Urothelium cell line (cell line): ENCODE data around the gene PRRT1.
A peak's percentile ranks its signal among the peaks of the same experiment; 100 is the strongest.

Experiments
- DNase-seq: peaks from one replicate; pipeline ENCODE4 v3.0.0; 2011; ENCODE audit warnings: low spot score, mixed read lengths
- FAIRE-seq: peaks from 2 replicates; lab custom pipeline; 2011; peaks lifted over from hg19 to GRCh38; lab: Jason Lieb, UNC

PRRT1 gene

DNA sequence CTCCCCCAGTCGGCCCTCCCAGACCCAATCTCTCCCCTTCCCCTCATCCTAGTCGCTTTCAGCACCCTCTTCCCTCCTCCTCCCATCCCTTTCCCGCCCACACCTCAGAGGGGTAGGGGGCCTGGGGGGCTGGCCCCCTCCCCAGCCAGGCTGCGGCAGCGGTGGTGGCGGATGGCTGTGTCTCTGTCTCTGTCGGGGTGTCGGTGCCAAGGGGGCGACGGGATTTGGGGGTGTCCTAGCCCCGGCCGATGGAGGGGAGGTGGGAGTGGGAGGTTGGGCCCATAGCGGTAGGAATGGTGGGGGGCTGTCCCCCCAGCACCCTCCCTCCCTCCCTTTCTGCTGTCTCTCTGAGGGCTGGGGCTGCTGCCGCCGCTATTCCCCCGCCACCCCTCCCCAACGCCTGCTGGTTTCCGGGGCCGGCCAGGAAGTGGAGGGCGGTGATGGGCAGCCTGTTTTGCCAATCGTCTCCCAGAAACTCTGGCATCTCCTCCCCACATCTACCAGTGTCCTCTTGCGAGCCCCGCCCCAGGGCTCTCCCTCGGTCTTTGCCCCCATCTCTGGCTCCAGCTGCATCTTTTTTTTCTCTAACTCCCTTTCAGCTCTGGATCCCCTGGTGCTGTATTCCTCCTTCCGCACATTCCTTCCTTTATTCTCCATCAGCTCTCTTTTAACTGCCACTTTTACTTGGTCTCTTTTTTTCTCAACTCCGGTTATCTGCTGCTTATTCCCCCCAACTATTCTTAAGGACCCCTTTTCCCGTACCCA is 24.2 kb upstream of the PRRT1 start, which contains the start of gene AGPAT1:
AGPAT1 (minus strand) TSS at position 374 of the 765 bp plus-strand sequence. CDS start 4,588 bp downstream, outside the sequence.
- FAIRE-seq, result no peak
- peak; percentile 97 for DNase-seq

DNA sequence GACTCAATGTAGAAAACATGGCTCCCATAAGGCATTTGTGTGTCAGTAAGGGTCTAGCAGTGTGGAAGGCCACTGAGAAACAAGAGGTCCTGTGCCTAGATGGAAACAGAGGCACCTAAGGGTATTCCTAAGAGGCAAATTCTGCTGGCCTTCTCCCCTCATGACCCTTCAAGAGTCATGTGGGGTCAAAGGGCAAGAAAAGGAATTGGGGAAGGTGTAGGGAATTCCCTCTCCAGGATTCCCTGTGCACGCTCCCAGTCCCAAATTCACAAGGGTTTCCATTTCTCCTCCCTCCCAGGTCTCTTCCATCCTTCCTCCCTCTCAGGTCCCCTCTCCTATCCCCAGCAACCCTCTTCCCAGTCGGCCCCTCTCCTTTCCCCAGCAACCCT is 23.6 kb upstream of the PRRT1 start:
- FAIRE-seq, result no peak
- DNase-seq, result no peak

- FAIRE-seq, result no peak
Observed at GRCh38 chr6:32174416-32174815, 22.7 kb upstream of the PRRT1 start.

GRCh38 chr6:32173051-32173727 is 21.4 kb upstream of the PRRT1 start:
- no peak for DNase-seq
- no peak for FAIRE-seq

More at GRCh38 chr6:32174416-32174815, 22.7 kb upstream of the PRRT1 start:
- no peak for DNase-seq

- no peak for FAIRE-seq
- DNase-seq, result no peak
Observed at GRCh38 chr6:32171234-32171633, 19.5 kb upstream of the PRRT1 start.

DNA sequence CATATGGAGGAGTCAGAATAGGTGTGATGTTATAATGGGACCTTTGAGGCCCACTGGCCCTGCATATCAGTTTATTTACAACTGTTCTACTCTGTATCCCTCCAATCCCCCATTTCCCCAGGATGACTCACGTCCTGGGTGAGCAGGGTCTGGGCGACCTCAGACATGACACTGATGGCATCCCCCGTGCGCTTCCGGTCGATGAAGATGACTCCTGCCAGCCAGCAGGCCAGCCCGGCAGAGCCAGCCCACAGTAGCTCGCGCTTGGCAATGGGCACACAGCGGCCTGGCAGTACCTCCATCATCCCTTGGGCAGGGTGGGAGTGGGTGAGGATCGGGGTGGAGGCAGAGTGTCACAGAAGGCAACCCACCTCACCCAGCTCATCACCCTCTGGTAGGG is 18.6 kb upstream of the PRRT1 start:
- no peak for FAIRE-seq
- DNase-seq, result no peak

GRCh38 chr6:32168807-32169591 is 17.3 kb upstream of the PRRT1 start:
- DNase-seq, result no peak
- no peak for FAIRE-seq

DNA sequence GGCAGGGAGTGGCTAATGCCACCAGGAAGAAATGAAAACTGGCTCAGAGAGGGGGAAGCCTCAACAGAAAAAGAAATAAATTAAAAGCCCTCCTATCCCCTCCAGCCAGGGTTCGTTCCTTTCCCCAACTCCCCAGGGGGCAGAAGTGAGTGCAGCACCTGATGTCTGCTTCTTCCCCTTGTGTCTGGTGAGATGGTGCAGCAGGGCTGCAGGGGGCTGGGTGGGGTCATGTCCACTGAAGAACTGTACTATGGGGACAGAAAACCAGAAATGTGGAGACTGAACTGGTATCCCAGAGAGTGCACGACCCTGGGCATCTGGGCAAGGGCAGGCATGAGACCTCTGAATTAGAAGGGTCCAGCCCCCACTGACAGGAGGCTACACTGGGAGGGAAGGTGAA is 16.6 kb upstream of the PRRT1 start:
- FAIRE-seq, result no peak
- no peak for DNase-seq

DNA sequence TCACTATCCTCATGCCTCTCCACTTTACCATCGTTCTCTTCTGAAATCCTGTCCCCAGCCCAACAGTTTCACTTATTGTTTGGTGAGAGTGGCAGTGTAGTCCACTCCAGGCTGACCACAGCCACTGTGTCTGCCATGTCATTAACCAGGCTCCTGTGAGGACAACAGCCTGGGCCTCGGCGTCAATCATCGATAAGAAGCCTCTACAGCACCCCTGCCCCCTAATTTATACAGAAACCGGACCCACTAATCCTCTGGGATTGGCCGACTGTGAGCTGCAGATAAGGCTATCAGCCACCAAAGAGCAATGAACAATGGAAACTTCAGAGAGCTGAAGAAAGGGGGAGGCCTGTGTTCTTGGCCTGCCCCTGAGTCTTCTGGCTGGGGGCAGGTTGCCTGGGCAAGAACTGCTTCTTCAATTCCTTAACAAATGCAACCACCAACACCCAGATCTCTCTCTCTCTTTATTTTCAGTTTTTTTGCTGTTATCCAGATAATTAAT is 16.1 kb upstream of the PRRT1 start:
- FAIRE-seq (no peak), DNase-seq (no peak)

- no peak for DNase-seq
- no peak for FAIRE-seq
Observed at GRCh38 chr6:32167154-32167760, 15.5 kb upstream of the PRRT1 start.

GRCh38 chr6:32166411-32167061 is 14.8 kb upstream of the PRRT1 start:
- DNase-seq (no peak), FAIRE-seq (no peak)

DNA sequence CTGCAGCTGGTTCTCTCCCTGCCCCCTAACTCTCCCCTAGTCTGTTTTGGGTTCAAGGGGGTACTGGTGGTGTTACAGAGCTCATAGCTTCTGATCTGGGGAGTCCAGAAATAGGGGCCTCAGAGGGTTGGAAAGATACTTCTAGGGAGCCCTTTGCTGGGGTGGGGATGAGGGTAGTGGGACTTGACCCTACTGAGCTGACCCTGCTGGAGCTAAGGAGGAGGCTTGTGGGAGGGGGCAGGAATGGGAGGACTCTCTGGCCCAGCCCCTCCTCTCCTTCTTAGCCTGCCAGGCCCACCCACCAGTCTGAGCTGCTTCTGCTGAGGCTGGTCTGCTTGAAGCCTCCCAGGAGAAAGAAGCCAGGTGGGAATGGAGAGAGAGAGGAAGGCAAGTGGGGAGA is 12.6 kb upstream of the PRRT1 start, which contains the start of gene EGFL8:
EGFL8 (plus strand) TSS at position 301 of the 400 bp plus-strand sequence. CDS start 1,571 bp downstream, outside the sequence.
- DNase-seq, result no peak
- no peak for FAIRE-seq

GRCh38 chr6:32163559-32164258 is 12.0 kb upstream of the PRRT1 start:
- FAIRE-seq, result no peak
- DNase-seq, result no peak

- DNase-seq (no peak), FAIRE-seq (no peak)
Observed at GRCh38 chr6:32158052-32158451, 6.3 kb upstream of the PRRT1 start.

GRCh38 chr6:32156891-32157290 is 5.2 kb upstream of the PRRT1 start:
- no peak for DNase-seq
- no peak for FAIRE-seq

GRCh38 chr6:32154514-32155161 is 2.9 kb upstream of the PRRT1 start:
- peak; percentile 44 for FAIRE-seq
- DNase-seq, result peak; percentile 74

DNA sequence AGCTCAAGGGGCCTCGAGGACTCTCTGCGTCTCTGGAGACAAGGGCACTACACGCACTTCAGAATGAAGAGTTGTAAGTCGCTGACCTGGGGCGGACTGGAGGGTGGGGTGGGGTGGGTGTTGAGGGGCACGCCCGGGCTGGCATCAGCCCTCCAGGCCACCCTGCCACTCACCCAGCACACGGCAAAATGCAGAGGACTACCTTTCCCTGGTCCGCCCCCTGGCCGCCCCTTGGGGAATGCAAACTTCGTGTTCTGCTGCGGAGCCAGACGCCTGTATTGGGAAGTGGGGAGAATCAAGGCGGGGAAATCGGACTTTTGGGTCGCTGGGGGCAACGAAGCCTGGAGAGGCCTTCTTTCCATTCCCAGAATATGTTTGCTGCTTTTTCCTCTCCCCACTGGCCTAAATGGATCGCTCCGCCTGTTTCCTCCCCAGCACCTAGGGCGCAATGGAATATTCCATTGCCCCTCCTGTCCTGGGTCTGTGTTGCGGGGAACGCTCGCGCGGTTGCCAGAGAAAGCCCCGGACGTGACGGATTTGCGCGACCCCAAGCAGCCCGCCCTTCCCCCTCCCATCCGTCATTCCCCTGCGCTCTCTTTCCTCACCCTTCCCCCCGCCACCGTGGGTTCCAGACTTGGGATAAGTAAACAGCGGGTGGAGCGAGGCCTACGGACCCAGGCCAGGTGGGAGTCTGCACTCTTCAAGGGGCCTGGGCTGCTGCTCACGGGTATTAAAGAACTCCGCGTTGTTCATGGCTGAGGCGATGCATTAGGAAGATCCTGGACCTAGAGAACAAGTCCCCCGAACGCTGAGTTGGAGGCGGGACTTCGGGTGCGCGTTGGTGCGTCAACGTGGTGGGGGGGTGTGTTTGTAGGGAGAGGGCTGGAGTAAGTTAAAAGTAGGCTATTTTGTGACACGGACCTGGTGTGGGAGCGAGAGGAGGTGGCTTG is 2.1 kb upstream of the PRRT1 start, which contains the start of gene PPT2:
PPT2 (plus strand) TSS at position 578 of the 950 bp plus-strand sequence. CDS start 454 bp downstream, outside the sequence.
- DNase-seq (peak; percentile 89), FAIRE-seq (peak; percentile 83)
